ENCODE data around the gene XPO6.

XPO6 gene

DNA sequence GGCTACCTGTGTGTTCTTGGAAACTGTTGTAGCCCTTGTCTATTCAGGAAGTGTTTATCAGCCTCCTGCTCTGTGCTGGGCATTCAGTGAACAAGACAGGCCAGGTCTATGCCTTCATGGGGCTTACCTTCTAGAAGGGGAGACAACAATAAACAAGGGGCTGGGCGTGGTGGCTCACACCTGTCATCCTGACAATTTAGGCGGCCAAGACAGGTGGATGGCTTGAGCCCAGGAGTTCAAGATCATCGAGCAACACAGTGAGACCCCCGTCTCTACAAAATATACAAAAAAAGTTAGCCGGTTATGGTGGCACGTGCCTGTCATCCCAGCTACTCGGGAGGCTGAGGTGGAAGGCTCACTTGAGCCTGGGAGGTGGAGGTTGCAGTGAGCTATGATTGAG is 142.8 kb downstream of the XPO6 start:
- TF ChIP-seq, protein P1, sequence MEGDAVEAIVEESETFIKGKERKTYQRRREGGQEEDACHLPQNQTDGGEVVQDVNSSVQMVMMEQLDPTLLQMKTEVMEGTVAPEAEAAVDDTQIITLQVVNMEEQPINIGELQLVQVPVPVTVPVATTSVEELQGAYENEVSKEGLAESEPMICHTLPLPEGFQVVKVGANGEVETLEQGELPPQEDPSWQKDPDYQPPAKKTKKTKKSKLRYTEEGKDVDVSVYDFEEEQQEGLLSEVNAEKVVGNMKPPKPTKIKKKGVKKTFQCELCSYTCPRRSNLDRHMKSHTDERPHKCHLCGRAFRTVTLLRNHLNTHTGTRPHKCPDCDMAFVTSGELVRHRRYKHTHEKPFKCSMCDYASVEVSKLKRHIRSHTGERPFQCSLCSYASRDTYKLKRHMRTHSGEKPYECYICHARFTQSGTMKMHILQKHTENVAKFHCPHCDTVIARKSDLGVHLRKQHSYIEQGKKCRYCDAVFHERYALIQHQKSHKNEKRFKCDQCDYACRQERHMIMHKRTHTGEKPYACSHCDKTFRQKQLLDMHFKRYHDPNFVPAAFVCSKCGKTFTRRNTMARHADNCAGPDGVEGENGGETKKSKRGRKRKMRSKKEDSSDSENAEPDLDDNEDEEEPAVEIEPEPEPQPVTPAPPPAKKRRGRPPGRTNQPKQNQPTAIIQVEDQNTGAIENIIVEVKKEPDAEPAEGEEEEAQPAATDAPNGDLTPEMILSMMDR (IDR thresholded peaks at IDR 0.05; ENCODE audit: low read length, missing control alignments): no peak
- H3K4me3 ChIP-seq (replicated peaks; ENCODE audit: low read depth, low read length): no peak overlapping the region
- DNase-seq (ENCODE audit: low read depth): no peak

DNA sequence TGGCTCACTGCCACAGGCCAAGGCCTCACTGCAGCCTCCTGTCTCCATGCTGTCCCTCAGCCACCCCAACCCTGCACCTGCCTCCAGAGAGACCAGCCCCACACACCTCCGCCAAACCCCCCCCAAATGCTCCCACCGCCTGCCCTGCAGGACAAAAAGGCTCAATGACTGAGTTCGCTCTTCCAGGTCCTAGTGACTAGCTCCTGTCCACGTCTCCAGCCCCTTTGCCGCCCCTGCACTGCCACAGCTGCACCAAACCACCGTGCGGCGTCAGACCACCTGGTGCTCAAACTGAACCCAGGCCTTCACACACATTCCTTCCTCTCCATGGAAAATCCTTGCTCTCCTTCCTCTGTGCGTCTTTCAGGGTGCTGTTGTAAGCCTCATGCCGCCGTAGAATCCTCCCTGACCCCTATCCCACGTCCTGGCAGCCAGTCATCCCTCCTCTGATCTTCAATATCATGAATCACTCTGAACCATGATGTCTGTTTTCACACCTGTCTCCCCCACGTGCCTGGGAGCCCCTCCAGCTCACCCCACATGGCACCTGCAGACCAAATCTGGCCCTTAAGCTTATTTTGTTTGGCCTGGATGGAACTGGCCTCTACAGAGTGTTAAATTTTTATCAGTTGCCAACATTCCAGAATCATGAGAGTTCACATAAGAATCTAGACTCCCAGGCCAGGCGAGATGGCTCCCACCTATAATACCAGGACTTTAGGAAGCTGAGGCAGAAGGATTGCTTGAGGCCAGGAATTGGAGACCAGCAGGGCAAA is 144.0 kb downstream of the XPO6 start:
- no peak overlapping the region for H3K4me3 ChIP-seq (replicated peaks; ENCODE audit: low read depth, low read length)
- DNase-seq (ENCODE audit: low read depth): peak; percentile 51
- TF ChIP-seq, protein P1 (IDR thresholded peaks at IDR 0.05; ENCODE audit: low read length, missing control alignments): no peak

DNA sequence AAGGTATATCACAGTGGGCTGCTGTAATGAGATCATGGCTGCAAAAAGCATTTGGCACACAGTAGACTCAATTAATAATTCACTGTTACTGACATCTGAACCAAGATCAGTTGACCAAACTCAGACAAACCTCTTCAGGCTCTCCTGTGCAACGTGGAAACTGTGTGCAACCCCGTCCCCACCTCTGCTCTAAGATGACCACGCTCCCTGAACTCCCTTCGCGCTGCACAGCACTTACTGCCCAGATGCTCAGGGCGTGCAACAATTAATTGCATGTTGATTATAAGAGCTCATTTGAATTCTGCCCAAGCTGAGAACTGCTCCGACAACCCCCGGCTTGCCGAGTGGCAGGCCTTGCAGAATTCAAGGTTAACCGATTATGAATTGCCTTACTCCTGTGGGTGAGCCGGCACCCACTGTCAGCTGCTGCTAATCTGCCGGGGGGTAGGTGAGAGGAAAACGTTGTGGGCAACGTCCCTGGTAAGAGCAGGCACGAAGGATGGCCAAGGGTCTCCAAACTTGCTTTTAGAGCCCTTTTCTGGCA is 147.0 kb downstream of the XPO6 start:
- DNase-seq (ENCODE audit: low read depth): no peak
- no peak overlapping the region for H3K4me3 ChIP-seq (replicated peaks; ENCODE audit: low read depth, low read length)
- TF ChIP-seq, protein P1 (IDR thresholded peaks at IDR 0.05; ENCODE audit: low read length, missing control alignments): no peak

DNA sequence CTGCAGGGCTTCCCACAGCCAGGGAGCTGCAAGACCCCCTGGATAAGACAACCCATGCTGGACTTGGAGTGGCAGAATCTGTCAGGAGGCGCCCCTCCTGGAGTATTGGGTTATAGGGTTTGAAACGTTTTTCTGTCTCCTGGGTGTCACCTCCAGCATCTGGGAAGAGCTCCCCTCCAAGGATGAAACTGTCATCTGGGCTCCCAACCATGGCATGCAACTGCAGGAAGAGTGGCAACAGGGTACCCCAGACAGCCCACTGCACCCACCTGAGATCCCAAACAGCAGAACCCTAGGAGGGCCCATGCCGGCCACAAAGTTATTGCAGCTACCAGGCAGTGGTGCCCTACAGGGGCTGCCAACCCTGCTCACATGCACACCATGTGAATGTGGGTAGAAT is 147.6 kb downstream of the XPO6 start:
- H3K4me3 ChIP-seq (replicated peaks; ENCODE audit: low read depth, low read length): no peak overlapping the region
- DNase-seq (ENCODE audit: low read depth): no peak
- TF ChIP-seq, protein P1 (IDR thresholded peaks at IDR 0.05; ENCODE audit: low read length, missing control alignments): no peak

DNA sequence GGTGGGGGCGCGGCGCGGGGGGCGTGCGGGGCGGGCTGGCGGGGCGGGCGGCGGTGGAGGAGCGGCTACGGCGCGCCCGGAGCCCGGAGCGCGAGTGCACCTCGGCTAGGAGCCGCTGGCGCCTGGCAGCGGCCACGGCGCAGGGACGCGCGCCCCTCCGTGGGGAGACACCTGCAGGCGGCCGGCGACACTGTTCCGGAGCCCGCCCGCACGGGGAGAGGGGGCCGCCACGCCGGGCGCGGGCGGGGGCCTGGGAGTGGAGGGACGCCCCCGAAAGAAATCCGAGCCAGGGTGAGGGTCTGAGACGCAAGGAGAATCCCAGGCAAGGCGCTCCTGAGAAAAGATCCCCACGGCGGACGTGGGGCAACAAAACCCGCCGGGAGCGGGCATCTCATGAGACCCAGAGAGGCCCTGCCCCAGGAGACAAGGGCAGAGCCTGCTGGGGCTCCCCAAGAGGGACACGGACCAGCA is 148.1 kb downstream of the XPO6 start, which contains the start of gene GSG1L:
GSG1L (minus strand) TSS at position 124 of the 471 bp plus-strand sequence. CDS start 290 bp downstream, outside the sequence.
- no peak for DNase-seq (ENCODE audit: low read depth)
- TF ChIP-seq, protein P1 (IDR thresholded peaks at IDR 0.05; ENCODE audit: low read length, missing control alignments): no peak
- no peak within 1 kb of the TSS for H3K4me3 ChIP-seq (replicated peaks; ENCODE audit: low read depth, low read length)

DNA sequence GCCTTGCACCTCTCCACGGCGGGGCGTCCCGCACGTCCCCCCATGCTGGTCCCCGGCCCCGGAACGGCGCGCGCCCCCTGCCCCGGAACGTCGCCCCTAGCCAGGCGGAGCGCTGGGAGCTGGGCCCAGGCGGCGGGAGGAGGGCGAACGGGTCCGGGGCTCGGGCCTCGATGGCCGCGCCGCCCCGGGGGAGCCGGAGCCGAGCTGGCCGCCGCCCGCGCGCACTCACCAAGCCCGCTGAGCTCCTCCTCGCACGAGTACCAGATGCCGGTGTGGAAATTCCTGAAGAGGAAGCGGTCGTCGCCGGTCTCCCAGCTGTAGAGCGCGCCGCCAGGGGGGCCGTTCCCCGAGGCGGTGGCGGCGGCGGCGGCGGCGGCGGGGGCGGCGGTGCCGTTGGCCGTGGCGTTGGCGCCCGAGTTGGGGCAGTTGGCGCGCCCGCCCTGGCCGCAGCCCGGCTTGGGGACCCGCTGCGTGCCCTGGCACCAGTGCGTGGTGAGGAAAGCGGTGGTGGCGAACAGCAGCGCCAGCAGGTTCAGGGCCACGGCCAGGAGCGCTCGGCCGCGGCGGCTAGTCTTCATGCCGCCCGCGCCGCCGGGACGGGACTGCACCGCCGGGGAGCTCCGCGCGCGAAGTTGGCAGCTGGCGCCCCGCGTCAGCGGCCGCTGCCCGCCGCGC is 148.8 kb downstream of the XPO6 start:
- H3K4me3 ChIP-seq (replicated peaks; ENCODE audit: low read depth, low read length): no peak overlapping the region
- DNase-seq (ENCODE audit: low read depth): peak; percentile 13
- TF ChIP-seq, protein P1 (IDR thresholded peaks at IDR 0.05; ENCODE audit: low read length, missing control alignments): no peak

Measured in fibroblast of pulmonary artery (primary cell).